ENCODE measurements around the gene TUSC1.
"Not testable (repeated sequence)": the region's sequence is repeated elsewhere in the genome, so short reads cannot be mapped to it uniquely, and the experiment has no call there.

TUSC1 gene

DNA sequence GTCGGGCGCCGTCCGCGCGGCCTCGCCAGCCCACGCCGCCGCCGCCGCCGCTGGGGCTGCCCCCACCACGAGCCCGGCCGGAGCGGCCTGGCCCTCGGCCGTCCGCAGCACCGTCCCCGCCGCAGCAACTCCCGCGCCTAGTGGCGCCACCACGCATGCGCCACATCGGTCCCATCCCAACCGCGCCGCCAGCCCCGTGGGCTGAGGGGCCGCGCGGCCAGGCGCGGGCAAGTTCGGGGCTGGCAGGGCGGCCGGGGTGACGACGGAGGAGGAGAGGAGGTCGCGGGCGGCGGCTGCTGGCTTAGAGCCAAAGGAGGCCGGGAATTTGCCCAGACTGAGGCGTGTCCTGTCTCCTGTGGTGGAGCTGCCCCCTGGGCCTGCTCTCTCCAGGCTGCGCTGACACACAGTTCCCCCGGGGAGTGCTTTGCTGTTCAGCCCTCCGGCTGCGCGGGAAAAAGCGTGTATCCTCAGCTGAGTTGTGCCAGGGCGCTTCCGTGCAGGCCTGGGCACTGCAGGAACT is at the start of gene TUSC1:
TSS of gene TUSC1 (minus strand) at position 298 of the 520 bp plus-strand sequence. CDS start at position 166, 132 bp downstream.
- DNase-seq: peak; percentile 14

DNA sequence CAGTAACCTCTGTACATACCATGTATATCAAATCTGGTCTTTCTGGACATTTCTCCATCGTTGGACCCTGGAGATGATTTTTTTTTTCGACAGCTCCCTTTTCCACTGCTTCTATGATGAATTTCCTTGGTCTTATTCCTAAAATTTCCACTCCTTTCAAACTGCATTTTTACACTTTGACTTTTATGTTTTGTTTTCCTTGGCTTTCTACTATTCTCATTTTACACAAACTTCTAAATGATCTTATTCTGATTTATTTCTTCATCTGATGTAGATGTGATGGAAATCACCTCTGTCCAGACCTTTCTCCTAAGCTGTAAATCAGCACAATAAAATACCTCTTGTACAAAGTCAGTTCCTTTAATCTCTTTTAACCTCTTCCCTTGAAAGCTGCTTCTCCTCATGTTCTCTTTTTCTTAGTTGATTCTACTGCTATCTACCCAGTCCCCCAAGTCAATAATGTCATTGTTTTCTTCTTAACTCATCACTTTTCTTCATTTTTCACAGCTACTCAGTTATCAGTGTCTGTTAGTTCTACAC is 48.7 kb upstream of the TUSC1 start:
- no peak for DNase-seq

DNA sequence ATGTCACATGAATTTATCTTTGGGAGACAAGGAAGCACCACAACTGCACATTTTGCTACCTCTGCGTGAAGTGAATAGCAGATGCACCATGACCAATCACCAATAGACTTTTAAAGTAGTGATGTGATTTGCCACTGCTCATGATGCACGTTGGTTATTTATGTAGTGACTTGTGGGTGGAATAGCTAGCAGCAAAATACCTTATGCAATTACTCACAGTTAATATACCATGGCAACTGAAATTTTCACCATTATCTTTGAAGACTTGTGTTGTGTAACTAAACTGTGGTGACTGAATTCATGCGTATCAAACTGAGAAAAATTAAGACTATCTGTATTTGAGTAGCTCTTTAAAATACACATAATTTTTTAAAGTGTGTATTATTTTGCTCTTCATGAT is 46.2 kb upstream of the TUSC1 start:
- no peak for DNase-seq

DNA sequence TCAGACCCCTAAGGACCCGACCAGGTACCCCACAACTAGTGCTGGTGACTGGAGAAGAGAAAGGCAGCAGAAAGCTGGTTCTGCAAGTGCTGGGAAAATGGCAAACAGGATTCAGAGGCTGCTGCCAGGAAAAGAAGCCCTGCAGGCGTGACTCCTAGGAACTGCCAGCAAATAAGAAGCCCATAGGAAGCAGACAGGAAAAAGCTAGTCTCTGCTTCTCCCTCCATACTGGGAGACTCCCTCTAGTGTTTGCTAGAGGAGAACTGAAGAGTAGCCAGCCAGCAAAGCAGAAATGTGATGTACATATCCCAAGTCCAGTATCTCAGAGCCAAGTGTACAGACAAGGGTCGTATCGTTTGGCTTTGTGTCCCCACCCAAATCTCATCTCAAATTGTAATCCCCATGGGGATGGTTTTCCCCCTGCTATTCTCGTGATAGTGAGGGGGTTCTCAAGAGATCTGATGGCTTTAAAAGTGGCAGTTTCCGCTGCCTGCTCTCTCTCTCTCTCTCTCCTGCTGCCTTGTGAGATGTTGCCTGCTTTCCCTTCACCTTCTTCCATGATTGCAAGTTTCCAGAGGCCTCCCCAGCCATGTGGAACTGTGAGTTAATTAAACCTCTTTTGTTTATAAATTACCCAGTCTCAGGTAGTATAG is 38.1 kb upstream of the TUSC1 start:
- no peak for DNase-seq

DNA sequence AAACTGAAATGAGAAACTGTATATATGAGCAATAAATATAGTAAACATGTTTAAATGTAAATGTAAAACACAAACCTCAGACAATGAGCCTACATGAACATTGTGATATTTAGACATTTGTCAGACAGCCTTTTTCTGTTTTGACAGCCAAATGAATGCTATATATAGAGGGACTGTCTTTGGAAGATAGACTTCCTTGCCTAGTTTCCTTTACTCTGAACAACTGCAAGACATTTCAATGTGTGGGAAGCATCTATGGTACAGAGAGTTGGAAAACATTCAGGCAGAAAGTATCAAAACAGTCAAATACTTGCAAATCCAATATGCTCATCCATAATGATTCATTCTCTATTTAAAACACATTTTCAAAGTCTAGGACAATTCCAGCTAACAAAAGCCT is 31.7 kb upstream of the TUSC1 start:
- DNase-seq: no peak

DNA sequence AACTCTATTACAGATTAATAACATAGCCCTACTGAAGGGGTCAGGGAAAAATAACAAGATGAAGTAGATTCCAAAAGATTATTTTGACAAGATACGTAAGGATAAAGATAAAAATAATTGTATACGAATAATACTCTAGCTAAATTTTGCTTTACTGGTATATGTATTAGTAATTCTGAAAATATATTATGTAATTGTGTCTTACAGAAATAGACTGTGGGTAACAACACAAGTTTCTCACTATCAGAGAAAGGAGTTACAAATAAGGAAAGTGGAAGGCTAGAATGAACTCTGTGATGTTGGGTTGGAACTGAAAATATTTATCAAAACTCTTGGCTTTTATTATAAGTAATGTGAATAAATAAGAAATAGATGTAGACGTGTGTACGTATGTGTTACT is 26.6 kb upstream of the TUSC1 start:
- DNase-seq: no peak

DNA sequence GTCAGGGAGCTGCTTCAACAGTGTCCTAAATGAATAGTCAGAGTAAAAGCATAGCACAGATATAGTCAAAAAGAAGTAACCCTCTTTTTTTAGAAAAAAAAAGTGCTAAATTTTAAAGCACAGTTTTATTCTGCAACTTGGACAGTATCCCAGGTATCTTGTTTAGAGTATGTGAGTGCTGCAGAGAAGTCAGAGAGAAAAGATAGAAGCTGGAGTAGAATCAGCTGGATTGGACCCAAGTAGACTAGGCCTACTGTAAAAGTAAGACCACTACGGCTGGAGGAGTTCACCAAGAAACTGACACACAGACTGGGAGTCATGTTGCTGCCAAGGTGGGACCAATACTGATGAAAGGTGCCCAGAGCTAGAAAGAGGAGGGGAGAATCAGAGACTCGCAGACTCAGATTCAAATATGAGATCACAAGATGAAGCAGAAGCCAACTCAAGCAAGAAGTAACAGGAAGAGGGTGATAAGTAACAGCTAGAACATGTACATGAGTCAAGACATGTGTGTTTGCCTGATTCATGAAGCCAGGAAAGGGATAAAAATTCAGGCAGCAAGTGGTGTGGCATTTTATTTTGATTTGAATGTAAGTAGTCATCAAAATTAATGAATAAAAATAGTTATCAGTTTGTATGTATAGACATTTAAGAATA is 25.6 kb upstream of the TUSC1 start:
- DNase-seq: no peak

DNA sequence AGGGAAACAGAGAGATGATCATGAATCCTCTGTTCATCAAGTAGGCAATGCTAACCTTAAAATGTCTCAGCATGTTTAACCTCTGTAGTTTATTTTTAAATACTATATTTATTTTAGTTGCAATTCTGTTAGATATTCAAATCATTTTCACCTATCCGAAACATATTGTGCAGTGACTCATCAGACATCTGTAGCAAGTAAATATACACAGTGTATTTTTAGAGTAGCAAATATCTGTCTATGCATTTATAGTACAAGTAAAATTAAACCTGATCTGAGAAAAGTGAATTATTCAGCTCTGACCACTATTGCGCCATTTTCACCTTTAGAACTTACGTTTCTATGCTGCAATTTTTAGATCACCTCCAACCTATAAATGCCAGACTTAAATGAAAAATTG is 24.3 kb upstream of the TUSC1 start:
- no peak for DNase-seq

DNA sequence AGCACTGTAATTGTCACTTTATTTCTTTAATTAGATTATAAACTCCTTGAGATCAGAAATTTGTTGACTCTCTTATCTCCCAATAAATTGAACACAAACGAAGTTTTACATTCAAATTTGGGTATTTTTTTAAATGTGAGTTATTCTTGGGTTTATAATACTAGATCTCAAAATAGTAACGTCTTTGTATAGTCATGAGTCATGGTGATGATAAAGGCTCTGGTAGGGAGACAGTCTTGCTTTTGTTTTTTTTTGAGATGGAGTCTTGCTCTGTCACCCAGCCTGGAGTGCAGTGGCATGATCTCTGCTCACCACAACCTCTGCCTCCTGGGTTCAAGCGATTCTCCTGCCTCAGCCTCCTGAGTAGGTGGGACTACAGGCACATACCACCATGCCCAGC is 22.7 kb upstream of the TUSC1 start:
- not testable (repeated sequence) for DNase-seq

DNA sequence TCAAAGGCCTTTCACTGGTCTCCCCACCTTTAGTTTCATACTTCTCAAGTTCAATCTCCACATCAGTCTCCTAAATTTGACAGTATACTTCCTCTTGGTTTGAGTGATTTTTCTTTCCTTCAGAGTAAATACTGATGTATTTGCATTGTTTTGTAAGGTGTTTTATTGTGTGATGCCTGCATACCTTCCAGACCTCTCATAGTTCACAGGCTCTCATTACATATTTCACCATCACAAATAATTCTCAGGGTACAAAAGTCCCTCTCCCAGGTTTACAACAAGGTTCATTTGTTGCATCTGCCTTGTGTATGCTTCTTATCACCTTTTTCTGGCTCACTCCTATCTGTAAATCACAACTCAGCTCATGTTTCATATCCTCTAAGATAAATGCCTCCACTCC is 22.2 kb upstream of the TUSC1 start:
- DNase-seq: no peak

DNA sequence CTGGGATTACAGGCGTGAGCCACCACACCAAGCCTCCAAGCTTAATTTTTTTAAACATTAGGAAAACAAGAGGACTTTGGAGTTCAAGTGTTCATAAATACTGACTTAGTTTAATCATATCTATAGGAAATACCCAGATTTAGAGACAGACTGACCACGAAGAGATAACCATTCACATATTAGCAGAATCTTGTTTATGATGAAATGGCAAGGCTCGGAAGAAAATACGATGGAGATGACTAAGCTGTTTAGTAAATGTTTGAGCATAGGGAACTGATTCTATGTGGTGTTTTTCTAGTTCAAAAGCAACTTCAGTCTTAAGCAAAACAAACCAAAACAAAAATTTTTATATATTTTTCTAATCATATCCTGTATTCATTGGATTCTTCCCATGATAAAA is 13.5 kb upstream of the TUSC1 start:
- DNase-seq: no peak

DNA sequence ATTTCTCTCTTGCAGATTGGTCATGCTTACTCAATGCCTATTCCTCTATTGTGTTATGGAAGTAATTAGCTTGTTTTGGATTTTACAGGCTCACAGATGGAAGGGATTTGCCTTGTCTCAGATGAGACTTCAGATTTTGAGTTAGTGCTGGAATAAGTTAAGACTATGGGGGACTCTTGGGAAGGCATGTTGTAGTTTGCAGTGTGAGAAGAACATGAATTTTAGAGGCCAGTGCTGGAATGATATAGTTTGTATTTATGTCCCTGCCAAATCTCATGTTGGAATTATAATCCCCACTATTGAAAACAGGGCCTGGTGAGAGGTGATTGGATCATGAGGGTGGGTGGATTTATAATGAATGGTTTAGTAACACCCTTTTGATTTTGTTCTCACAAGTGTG is 6.1 kb upstream of the TUSC1 start:
- DNase-seq: no peak

DNA sequence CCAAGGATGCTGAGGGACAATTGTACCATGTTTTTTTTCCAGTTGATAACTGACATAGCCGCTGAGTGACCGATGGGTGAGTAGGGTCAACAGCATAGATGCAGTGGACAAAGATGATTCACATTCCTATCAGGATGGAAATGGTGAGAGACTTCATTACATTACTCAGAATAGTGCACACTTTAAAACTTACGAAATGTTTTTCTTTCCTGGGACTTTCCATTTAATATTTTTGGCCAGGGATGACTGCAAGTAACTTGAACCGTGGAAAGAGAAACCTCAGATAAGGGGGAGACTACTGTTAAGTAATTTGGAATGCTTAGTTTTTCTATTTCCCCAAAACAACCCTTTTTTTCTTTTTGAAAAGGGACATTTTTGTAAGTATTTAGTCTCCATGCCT is 3.0 kb upstream of the TUSC1 start:
- DNase-seq: no peak

DNA sequence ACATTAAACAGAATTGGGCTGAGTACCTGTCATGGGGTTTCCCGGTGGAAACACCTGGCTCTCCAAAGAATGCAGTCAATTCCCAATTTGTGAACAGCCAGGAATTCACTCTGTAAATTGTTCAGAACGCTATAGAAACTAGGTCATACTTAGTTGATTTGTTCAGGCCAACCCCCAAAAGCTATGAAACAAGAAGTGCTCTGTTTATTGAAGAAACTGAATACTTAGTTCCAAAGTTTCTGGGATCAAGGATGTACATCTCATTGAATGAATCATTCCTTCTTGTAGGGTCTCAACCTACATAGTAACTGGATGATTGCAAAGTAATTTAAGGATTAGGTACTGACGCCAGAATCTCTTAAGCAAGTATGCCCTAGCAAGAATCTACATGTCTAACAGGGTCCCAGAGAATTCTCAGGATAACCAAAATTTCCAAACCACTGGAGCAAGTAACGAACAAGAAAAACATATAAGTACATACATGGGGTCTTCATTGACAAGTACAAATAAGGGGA is 659 bp upstream of the TUSC1 start:
- no peak for DNase-seq

DNA sequence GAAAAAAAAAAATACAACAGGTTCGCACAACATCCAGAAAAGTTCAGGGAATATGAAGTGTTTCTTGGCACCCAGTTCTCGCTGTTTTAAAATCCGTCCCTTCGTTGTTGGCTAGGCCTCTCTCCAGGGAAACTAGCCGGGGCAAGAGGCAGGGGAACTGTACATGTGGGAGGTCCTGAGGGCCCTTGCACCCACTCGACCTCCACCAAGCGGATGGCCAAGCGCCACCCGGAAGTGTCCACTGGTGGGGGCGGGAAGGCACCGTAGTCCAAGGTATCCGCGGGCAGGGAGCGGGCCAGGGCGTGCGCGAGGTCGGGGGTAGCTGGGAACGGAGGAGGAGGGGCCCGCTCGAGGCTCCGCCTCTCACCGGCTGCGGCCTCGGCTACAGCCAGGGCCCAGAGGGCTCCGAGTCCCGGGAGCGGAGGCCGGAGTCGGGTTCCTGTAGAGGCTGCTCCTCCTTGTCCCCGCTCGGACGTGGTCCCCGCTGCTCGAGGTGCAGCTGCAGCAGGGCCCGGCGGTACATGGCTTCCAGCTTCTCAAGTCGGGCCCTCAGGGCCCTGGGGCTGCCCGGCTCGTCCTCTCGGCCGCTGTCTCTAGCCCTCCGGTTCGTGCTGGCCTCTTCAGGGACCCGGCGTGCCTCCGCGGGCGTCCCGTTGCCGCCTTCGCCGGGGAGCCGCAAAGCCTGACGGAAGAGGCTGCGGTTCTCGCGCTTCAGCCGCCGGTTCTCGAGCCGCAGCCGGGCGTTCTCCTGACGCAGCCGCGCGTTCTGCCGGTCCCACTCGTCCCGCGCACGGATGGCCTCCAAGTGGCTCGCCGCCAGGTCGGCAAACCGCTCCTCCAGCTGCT is 720 bp downstream of the TUSC1 start:
- peak; percentile 12 for DNase-seq

DNA sequence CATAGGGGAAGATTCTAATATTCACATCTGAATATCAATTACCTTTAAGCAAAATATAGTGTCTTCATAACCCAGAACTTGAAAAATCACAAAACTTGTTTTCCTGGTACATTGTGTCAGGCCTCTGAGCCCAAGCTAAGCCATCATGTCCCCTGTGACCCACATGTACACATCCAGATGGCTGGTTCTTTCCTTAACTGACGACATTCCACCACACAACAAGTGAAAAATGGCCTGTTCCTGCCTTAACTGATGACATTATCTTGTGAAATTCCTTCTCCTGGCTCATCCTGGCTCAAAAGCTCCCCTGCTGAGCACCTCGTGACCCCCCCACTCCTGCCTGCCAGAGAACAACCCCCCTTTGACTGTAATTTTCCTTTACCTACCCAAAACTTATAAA is 2.4 kb downstream of the TUSC1 start:
- not testable (repeated sequence) for DNase-seq

DNA sequence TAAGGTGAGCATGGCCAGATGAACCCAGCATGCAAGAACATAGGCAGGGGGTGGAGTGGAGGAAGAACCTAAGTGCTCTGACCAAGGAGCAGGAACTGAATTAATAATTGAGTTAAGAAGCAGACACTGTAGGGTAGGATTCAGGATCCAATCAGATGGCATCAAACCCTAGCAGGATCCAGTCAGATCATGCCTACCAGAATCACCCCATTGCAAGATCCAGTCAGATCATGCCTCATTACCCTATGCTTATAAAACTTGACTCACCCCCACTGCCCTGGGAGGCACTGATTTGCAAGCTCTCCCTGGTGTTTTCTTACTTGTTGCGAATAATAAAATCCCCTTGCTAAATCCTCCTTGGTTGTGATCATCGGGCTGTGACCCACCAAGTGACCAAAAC is 19.7 kb downstream of the TUSC1 start:
- DNase-seq: no peak

DNA sequence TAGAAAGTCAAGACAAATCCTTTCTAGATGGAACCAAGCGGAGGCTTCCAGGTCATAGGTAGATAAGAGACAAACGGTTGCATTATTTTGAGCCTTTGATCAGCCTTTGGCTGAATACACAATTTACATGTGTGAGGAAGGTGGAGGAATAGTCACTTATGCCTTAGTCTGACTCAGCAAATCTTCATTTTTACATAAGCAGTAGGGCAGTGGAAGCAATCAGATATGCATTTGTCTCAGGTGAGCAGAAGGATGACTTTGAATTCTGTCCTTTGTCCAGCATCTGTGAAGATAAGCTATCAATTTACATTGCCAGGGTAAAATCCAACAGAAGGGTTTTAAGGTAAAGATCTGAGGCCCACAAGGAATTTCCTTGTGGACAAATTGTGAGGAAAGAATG is 23.8 kb downstream of the TUSC1 start:
- no peak for DNase-seq

DNA sequence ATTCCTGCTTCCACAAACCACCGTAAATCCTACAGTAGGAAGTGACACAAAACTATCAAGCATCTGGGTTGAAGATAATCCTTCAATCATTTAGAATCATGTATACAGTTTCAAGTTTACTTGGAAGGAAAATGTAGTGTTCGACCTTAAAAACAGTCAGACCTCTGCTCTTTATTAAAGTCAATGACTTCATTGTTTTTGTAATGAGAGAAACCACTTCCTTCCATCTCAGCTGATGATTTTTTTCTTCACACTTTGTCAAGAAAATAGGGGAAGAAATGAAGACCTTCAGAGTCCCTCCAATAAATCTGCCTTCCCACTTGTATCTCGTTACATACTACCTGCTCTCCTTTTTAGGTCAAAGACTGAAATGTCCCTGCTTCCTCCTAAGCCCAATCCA is 30.1 kb downstream of the TUSC1 start:
- no peak for DNase-seq

DNA sequence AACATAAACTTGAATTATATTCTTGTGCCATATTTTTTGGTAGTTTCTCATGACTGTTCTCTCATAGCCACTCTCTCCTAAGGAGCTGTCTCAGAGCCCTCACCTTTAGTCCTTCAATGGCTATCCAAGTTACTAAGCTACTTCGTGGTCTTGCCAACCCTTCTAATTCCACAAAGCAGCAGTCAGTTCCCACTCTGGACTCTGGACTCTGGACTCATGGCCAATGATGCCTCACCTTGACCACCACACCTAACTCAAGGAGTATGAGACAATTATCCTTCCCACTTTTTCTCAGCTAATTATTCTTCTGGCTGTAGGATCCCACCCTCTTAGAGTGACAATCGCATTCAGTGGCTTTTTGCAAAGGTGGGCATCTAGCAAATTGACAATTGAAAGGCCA is 42.2 kb downstream of the TUSC1 start:
- no peak for DNase-seq

DNA sequence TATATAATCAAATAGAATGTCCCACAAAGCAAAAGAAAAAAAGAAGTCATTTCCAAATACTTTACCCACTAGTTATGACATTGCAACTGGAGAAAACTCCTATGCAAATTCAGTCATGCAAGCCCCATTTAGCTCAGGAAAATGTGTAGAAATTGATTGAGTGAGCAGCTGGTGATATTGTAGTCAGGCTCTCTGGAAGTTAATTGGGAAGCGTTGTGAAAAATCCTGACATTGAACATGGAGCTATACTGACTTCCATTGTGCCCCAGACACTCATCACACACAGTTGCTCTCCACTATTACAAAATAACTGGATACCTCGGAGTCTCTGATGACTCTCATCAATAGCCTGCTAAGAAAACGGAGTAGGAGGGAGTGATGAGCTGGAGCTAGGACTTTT is 49.0 kb downstream of the TUSC1 start:
- DNase-seq: no peak

Measured in activated naive CD4-positive, alpha-beta T cell treated with anti-CD3 and anti-CD28 coated beads, Interleukin-2, amount 50 U/mL, for 16 hours (primary cell).